EH (cell line): ENCODE measurements around the gene EEPD1.

ENCODE experiments used
- DNase-seq: peaks from one replicate; pipeline ENCODE4 v3.0.0-alpha.2; 2015; ENCODE audit warnings: low read depth

The EEPD1 gene

DNA sequence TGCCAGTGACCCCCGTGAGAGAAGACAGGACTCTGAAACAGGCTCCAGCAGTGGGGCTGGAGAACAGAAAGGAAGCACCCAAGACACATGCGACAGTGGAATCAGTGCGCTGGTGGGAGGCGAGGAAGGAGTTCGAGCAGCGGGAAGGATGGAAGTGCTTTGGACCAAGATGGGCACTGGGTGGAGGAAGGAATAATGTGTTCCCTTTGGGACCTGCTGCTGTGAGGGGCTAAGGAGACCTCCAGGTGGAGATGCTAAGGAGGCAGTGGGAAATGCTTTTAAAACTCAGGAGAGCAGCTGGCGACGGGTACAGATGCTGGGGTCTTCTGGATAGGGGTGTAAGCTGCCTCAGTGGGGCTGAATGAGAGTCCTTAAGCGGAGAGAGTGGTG is 126.9 kb downstream of the EEPD1 start:
- no peak for DNase-seq

DNA sequence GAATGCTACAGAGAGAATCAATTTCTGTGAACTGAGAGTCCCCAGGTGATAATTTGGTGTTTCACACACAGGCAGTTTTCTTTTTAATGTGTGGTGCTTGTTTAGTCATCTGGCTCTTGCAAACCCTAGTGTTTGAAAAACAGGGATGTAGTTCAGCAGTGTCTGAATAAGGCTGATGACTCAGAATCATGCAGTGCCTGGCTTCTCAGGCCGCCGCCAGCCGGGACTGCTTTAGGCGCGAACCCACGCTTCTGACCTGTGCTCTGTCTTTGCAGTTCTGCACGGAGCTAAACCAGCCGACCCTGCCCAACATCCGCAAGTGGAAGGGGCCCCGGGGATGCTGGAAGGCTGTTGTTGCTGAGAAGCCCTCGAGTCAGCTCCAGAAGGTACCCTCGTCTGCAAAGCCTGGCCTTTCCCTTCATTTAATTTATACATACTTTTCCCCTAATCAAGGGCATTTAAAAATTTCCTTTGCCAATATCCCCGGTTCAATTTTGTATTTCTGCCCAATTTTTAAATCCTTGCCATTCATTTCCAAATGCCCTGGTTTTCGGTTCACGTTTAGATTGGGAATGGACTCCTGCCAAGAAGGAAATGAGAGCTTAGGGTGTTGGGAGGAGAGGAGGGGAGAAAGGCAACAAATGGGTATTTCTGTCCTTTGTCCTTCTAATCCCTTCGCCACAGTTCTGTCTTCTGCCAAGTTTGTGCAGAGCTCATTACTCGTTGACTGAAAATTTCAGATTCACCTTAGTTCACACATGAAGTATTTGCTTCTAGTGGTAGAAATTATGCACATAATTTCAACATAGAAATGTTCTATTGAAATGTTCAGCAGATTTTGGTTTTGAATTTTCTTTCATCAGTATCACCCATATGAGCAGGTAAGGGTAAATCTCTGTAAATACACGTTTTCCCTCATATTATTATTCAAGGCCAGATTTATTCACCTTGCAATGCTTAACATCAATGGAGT is 128.1 kb downstream of the EEPD1 start:
- DNase-seq: peak; percentile 80

DNA sequence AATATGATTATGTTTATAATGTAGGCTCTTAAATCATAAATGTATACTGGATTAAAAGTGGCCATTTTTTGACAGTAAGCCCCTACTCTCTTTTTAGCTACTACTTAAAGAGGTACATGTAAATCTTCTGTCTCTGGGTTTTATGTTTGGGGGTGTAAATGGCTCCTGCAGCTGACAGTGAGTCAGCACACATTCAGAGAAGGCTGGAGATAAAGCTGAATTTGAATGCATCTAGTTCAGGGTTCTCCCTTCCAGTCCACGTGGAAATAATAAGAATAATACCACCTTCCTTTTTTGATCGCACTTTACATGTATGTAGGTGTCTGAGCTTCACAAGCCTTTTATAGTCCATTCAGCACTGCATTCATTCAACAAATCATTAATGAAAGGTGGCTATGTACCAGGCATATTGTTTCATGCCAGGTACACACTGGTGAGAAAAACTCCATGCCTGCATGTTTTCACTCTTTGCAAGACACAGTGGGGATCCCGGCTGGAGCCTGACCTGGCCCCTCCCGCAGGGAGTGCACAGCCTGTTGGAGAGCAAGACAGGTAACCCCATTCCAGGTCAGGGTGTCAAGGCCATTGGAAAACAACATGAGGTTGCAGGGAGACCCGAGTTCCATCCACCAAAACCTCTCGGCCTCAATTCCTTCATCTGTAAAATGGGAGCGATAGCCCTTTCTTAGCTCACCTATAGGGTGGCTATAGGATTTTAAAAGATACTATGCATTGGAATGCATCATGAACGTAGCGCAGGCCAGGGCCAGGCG is 129.1 kb downstream of the EEPD1 start:
- DNase-seq: no peak

DNA sequence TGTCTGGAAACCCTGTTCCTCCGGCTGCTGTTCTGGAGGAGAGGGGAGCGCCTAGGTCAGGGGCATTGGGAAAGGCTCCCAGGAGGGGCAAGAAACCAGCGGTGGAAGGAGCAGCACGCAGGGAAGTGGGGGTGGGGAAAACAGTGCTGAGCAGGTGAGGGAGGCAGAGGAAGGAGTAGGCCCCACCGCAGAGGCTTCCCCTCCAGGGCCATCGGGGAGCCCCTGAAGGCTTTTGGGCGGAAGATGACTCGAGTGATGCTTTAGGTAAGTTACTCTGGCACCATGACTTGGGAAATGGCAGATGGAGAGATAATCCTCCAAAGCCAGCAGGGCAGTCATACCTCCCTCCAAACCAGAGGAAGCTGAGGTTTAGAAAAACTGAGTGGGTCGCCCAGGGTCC is 130.1 kb downstream of the EEPD1 start:
- no peak for DNase-seq

DNA sequence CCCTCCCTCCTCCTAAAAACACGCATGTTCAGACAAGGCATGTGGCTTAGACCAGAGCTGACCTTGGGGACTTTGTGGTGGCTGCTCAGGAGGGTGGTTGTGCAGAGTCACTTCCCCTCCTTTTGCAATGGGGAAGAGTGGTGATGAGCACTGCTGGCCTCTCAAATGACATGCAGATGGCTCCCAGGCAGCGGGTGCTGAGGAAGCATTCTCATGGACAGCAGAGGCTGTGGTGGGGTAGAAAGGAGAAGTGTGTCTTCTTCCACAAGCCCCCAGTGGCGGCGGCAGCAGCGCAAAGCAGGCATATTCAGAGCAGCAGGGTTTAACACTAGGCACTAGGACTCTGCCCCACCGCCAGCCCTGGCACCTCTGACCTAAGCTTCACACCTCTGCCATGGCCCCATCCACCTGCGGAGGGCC is 130.7 kb downstream of the EEPD1 start:
- no peak for DNase-seq

DNA sequence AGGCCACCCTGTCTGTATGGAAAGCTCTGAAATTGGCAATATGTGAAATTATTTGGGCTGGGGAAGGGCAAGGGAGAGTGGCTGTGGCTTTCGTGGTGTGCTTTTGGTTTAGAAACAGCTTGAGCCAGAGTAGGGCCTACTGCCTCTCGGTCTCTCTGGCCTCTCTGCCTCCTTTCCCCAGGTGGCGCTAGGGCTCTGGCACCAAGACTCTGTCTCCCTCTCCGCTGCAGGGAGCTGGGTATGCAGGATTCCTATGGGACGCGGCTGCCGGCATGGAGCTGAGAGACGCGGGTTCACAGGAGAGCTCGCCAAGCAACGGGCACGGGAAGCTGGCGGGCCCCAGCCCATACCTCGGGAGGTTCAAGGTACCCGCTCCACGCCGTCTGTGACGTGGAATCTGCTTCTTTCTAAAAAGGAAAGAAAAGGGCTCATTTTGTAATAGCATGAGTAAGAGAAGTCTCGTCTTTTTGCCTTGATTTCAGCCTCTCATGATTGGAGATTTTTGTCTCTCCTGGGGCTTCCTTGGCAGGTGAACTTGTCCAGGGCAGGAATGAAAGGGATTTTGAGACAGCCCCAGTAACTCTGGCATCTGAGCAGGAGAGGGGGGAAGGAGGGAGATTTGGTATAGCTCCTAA is 131.5 kb downstream of the EEPD1 start:
- DNase-seq: no peak

DNA sequence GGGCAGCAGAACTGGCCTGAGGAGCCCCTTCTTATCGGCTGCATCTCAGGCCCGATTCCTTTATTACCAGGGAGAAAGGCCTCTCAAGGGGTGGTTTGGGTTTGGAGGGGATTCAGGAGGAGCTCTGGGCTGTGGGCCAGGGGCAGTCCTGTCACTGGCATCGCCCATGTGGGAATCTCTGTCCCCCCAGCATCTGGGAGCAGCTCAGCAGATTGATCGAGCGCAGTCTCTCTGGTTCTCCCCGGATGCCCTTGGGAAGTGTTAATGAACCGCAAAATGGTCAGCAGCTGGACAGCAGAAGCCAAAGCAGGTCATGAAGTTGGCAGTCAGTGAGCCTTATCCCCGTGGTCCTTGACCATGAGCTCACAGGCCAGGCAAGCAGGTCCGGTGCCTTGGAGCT is 132.2 kb downstream of the EEPD1 start:
- DNase-seq: no peak

DNA sequence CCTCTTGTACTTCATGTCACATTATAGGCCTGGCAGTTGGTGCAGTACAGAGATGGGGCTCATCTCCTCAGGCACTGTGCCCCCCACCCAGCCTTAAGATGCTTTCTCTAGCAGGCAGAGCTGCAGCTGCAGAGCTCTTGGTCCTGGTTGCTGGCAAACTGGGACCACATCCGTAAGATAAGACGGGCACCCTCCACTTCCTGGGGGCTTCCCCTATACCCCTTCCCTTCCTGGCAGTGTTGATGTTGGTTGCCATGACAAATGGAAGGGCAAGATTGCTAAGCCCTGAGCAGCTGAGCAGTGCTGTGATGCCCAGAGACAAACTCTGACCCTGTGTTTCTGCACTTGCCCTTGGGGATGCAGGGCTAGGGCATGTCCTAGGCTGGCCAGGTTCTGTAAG is 133.2 kb downstream of the EEPD1 start:
- no peak for DNase-seq

DNA sequence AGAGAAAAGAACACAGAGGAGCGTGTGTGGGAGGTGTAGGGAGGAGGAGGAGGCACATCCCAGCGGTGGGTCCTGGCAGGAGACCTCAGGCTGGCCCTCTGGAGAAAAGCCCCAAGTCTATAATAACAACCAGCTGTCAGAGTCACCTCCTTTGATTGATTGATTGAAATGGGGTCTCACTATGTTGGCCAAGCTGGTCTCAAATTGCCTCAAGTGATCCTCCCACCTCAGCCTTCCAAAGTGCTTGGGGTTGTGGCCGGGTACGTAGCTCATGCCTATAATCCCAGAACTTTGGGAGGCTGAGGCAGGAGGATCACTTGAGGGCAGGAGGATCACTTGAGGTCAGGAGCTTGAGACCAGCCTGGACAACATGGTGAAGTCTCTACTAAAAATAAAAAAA is 133.6 kb downstream of the EEPD1 start:
- DNase-seq: no peak

DNA sequence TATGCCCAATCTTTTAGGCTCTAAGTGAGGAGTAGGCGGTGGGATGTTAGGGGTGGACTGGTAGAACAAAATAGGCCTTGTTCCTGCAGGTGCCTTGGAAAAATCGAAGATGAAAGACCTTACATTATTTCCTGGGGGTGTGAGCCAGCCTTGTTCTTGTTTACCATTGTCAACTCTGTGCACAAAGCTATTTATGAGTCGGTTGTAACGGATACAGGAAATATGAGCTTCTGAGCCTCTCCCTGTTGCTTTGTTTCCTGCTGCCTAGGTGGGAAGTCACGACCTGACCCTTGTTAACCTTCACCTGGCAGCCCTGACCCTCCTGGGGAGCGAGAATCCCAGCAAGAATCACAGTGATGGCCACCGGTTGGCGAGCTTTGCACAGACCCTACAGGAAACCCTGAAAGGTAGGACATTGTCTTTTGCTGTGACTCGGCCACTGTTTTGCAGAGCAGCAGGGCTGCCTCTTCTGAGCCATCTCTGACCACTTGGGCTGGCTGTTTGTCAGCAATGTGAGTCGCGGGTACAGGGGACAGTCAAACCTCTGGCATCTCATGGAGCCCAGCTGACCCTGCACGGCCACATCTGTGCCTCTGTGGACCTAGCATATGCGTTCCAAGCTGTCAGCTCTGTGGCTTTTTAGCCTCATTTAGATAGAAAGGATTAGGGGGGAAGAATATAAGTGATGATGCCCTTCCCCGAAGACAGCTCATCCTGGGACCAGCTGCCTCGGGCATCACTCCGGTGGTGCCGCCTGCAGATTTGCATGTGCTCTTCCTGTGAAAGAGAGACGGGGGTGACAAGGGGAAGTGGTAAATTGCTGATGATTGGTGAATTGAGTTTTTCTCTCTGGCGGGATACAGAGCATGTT is 134.6 kb downstream of the EEPD1 start:
- no peak for DNase-seq

DNA sequence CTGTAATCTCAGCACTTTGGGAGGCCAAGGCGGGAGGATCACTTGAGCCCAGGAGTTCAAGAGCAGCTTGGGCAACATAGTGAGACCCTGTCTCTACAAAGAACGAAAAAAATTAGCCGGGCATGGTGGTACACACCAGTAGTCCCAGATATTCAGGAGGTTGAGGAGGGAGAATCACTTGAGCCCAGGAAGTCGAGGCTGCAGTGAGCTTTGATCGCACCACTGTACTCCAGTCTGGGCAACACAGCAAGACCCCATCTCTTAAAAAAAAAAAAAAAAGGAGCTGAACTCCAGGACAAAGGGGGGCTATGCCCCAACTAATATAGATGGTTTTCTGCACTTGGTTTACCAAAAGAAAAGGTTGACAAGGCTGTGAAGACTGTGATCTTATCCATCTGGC is 135.4 kb downstream of the EEPD1 start:
- no peak for DNase-seq

DNA sequence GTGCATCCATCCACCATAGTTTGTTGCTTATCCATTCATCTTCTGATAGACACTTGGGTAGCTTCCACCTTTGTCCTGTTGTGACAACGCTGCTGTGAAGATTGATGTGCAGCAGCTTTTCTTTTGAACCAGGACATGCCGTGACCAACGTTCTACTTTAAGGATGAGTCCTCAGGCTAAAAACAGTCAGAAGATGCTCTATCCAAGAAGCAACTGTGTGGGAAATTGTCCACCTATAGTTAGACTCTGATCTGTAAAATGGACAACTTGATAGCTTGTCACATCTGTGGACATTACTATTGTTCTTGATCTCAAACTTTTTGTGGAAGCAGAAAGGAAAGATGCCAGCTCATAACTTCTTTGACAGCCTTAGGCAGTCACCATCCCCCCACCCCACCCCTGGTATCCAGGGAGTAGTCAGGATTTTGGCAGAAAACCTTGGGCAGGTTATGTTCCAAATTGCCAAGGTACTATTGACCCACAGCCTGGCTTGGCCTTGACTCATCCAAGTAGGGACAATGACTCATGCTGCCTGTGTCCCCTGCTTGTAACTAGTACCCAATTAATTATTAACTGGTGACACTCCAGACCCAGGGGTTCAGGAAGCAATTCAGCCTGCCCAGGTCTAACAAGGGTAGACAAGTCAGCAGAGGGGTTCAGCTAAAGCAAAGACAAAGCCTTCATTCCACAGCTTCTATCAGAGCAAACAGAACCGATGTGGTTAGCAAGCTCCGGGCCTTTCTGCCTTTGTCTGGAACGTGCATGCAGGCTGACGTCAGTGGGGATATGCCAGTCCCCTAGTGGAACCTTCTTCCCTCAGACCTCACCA is 137.0 kb downstream of the EEPD1 start:
- no peak for DNase-seq

DNA sequence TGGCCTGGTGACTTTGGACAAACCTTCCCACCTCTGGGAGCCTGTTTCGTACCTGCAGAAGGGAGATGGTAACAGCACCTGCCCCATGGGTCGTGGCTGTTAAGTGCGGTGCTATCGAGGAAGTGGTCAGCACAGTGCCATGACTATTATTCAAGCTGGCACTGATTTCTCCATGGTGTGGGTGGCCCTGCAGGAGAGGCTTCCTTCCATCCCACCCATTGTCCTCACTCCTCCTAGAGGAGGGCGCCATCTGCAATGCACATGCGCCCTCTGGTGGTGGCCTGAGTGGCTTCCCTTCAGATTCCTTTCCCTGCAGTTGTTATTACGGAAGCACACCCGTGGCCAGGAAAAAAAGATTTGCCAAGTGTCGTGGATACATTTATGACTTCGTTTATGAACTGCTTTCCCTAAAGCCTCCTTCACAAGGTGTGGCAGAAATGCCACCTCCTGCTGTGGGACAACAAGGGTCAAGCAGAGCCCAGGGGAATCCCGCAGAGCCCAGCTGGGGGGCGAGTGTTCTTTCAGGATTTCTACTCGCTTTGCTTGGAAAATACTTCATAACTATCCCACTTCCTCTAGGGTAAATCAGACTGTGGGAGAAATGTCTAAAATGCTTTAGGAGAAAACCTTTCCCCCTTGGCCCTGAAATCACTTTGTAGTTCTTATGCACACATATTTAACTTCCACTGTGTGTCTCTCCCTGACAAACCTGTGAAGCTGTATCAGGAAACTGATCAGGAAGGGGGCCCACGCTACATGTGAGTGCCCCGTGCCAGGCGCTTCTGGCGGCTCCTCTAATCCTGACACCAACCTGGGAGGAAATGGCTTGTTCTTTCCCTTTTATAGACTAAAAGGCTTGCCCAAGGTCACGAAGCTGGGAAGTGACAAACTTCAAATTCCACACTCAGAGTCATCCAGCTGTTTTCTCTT is 138.6 kb downstream of the EEPD1 start:
- DNase-seq: peak; percentile 85

DNA sequence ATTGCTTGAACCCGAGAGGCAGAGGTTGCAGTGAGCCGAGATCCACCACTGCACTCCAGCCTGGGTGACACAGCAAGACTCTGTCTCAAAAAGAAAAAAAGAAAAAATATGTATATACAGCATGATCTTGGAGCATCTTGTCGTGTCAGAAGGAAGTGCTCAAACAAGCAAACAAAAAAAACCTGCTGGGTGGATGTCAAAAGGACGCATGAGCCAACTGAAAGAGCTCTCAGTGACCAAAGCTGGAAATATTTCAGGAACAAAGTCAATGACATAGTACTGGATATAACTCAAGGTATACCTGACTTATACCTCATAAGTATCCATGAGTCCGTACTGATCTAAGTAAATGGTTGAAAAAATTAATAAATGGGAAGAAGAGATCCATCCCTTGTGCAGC is 142.0 kb downstream of the EEPD1 start:
- DNase-seq: no peak

DNA sequence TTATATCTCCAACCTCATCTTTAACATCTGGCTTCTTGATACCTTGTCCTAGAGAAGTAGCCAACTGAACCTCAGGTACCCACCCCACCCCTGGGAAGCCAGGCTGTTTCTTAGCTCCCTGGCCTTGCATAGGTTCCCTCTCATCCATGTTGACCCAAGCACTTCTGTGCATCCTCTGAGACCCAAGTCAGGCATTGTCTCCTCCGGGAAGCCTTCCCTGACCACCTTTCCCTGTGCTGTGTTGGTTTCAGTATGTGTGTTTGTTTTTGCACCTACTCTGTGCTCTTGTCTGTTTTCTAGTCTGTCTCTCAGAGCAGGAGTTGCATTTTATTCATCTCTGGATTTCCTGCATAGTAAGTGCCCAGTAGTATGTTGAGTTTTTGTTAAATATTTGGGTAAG is 143.2 kb downstream of the EEPD1 start:
- no peak for DNase-seq

DNA sequence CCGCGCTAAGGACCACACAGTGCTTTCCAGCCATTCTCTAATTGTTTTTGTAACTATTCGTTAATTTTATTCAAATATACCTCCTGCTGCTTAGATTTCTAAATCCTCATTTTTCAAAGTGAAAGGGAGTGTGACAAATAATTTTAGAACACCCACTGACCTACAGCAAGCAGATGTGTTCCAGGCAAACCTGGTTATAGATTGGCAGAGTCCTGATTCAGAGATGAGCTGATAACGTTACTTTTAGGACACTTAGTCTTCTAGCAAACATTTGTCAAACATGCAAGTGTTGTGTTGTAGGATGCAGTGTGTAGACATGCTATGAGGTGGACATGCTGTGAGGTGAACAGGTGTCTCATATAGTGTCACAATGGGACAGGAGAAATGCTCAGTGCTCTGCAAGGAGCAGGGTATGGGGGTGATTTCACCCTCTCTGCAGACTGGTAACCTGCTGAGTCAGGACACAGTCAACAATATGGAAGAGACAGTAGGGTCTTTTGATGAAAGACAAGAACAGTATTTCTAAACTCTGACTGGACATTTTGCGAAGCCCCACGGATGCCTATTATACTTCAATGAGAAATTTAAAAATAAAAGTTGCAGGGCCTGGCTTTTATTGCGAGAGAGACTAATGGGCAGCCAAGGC is 144.4 kb downstream of the EEPD1 start:
- DNase-seq: no peak

DNA sequence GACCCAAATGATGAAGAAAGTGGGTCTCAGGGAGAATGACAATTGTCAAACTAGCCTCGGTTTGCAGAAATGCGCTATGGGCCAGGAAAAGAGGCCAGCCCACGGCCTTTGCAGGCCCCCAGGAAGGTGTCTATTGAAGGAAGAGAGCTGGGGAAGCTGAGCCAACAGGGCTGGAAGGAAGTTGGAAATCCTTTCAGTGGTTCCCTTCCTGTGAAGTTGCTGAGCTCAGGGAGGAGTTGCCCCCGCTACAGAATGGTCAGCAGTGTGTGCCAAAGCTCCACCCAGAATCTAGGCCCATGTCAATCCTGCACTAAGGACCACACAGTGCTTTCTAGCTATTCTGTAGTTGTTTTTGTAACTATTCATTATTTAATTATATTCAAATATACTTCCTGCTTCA is 145.1 kb downstream of the EEPD1 start:
- no peak for DNase-seq

DNA sequence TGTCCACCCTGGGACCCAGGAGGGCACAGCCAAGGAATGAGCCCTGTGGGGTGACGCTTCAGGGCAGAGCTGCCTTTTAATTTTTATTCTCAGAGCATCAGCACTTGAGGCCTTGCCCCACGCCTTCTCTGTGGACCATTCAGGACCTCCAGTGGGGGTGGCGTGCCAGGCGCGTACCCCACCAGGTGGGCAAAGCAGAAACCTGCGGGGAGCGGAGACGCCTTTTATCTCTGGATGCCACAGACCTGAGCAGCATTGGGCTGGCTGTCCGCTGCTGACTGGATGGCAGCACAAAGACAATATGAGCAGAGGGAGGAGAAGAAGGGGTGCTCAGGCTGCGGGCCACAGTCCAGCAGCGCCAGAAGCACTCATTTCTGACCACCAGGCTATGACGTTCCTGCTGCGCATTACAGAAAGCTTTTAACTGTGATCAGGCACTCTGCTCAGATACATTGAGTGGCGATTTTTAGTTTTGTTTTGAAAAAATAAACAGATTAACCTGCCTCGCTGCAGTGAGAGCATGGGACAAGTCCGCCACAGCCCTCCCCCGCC is 146.2 kb downstream of the EEPD1 start:
- no peak for DNase-seq

DNA sequence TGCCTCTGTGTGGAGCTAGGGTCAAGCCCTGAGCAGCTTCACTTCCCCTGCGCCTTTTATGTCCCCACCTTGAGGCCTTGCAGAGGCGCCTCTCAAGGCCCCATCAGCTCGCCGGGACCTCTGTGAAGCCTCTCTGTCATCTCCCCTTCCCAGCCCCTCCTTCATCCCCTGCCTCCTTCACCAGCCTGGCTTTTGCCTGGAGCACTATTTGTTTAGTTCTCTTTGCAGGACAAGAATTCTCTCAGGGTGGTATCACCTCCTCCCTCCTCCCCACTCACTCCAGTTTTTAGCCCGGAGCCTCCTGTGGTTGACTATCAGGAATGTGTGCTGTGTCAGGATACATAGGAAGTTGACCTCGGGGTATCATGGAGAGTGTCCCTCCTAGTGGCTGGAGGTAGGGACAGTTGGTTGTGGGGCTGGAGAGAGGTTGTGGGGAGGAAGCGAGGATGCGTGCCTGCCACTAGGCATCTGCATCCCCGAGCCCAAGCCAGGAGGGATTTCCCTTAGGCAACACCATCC is 146.8 kb downstream of the EEPD1 start:
- peak; percentile 46 for DNase-seq
